HG02642 (cell line): ENCODE measurements around the gene JAZF1.
"Not testable (repeated sequence)": the region's sequence is repeated elsewhere in the genome, so short reads cannot be mapped to it uniquely, and the experiment has no call there.

Source experiments
- ATAC-seq: cut with Tn5 transposase; IDR thresholded peaks from one replicate; pipeline ENCODE4 v1.9.1; 2021; ENCODE audit warnings: mild to moderate bottlenecking; ENCODE audit not compliant: unreplicated experiment, poor library complexity

The JAZF1 gene

DNA sequence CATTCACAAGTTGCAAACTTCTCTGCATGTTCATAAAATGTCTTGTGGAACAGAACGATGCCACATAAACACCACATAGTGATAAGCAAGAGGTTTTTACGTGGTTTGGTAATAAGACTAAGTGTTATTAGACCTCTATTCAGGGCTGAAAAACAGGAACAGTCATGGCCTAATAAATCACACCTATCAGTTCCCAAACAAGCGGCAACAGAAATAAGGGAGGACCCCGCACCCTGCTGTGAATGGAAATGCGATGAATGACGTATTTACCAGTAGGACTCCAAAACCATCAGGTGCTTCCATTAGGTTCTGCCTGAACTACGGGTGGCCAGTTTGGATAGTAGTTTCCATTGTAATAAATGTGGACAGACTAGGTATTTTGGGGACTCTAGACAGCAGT lies 311.5 kb downstream of the JAZF1 start:
- no peak for ATAC-seq

DNA sequence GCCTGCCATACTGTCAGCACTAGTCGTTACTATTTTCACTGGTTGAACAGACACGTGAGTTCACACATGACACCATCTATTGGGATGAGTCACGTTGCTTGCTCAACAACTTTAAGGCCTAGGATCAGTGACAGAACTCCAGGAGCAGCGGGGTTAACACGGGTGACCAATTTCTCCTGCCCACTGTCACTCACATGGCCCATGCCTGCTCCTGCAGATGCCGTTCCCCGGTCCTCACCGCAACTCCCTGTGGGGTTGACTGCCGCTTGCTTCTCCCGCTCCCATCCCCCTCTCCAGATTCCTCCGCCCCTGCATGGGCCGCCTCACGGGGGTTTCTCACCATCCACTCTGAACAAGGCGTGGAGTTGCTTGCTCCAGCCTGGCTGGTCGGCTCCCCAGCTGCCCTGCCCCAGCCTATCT lies 312.5 kb downstream of the JAZF1 start:
- no peak for ATAC-seq

DNA sequence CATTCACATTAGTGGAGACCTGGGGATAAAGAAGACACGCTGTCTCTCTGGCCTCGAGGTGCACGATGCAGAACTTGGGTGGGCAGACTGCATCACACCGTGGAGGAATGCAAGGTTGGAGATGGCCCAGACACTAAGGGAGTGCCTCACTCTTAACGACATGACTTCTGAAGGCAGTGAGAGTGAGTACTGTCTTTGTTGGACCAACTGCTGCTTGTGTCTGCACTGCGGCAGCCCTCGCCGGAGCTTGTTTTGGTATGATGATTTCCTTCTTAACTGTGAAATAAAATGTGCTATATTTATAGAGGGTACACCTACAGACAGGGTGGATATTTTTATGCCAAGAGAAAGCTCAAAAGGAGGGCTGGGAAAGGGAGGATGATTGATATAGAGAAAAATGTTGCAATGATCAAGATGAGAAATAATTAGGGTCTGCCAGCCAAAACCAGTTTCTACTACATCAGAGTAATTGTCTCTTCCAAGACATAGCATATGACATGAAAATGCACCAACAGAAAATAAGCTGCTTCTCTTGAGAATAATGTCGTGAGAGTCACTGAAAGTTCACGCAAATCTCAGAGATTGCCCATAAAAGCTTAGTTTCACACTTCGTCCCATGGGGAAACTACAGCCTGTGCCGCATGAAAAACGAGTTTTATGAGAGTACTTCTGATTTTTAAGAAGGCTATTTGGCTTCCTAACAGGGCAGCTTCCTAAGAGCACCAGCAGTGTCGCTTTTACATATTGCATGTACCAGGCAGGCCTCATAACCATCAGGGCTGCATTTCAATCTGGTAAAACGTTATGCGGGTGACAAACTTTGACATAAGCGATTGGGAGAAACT lies 313.5 kb downstream of the JAZF1 start:
- no peak for ATAC-seq

DNA sequence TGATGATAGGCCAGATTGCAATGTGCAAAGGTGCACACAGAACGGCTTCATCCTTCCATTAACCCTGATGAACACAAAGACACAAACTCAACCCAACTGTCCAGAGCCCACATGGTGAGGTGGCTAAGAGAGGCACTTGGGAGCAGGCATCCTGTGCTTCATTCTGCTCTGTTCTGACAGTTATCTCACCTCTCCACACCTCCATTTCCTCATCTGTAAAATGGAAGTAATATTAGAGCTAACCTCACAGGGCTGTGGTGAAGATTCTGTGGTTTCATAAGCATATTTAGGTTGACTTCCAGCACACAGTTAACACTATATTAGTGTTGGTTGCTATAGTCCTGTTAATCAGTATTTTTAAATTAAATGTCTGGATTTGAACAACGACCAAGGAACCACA lies 314.3 kb downstream of the JAZF1 start:
- ATAC-seq, result no peak

DNA sequence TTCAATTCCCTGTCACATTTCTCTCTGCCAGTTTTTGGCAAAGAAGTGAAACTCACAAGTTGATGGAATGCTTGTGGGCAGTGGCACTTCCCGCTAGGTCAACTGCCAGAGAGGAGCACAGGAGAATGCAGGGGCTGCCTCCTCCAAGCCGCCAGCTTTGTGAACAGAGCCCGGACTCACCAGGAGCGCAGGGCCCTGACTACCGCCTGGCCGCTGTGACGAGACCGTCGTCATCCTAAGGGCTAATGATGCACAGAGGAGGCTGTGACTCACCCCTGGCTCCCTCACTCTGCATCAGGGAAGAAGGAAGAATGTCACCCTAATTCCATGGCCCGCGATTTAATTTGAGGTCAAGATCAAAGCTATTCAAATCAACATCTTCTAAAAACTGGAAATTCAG lies 316.7 kb downstream of the JAZF1 start:
- ATAC-seq, result no peak

DNA sequence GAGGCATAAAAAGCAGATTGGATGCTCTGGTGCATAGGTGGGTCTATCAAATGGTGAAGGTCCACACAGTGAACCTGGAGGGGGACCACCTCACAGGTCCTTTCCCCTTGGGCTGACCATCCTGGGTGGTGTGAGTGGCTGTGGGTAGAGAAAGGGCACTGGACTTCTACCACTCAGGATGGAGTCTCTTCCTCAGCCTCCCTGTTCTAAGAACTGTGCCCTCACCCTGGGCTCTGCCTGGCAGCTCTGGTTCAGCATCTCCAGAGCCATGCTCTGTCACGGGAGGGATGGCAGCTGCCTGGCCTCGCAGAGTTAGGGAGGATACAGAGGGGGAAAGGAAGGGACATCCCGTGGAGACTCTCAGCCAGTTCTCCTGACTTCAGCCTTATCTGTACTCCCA lies 318.8 kb downstream of the JAZF1 start:
- ATAC-seq, result no peak

DNA sequence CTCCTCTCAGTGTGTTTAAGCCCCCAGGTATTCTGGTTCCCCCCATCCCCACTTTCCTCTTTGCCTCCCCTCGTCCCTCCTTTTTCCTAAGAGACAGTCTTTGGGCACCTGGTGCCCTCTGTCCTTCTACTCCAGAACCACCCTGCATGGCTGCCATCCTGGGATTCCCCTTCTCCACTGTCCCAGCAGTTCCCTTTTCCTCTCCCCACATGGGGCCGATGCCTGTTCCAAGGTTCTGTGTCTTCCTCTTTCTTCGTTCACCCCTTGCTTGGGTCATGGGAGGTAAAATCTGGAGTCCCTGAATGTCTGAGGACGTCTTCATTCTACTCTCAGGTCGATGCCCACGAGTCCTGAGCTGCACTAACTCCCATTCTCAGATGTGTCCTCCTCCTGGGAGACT lies 319.8 kb downstream of the JAZF1 start:
- no peak for ATAC-seq

DNA sequence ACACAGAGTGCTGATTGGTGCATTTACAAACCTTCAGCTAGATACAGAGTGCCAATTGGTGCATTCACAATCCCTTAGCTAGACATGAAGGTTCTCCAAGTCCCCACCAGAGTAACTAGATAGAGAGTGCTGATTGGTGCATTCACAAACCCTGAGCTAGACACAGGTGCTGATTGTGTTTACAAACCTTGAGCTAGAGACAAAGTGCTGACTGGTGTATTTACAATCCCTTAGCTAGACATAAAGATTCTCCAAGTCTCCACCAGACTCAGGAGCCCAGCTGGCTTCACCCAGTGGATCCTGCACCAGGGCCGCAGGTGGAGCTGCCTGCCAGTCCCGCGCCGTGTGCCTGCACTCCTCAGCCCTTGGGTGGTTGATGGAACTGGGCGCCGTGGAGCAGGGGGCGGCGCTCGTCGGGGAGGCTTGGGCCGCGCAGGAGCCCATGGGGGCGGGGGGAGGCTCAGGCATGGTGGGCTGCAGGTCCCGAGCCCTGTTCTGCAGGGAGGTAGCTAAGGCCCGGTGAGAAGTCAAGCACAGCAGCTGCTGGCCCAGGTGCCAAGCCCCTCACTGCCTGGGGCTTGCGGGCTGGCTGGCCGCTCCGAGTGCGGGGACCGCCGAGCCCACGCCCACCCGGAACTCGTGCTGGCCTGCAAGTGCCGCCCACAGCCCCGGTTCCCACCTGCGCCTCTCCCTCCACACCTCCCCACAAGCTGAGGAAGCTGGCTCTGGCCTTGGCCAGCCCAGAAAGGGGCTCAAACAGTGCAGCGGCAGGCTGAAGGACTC lies 323.7 kb downstream of the JAZF1 start:
- not testable (repeated sequence) for ATAC-seq

DNA sequence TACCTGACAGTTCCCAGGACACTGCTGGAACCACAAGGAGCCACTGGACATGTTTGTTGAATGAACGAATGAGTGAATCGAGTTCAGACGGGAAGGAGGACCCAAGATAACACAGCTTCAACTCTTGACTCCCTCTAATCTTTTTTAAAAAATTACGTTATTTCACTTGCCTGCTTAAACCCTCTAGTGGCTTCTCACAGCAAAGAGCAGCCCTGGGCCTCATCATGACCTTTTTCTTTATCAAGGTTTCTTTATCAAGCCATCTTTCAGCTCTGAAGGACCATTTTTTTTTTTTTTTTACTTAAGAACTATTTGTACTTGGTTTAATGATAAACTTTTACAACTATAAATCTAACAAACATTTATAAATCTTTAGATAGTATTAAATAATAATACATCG lies 330.1 kb downstream of the JAZF1 start:
- ATAC-seq, result no peak

DNA sequence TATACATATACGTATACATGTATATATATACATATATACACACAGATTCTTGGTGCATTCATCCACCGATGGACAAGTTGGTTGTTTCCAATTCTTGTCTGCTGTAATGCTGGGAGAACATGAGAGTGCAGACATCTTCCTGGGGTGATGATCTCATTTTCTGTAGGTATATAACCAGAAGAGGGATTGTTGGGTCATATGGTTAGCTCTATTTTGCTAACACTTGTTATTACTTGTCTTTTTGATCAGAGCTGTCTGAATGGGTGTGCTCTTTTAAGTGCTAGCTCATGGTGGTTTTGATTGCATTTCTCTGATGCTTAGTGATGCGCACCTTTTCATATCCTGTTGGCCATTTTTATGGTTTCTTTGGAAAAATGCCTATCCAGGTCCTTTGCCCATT lies 334.2 kb downstream of the JAZF1 start:
- ATAC-seq, result no peak

DNA sequence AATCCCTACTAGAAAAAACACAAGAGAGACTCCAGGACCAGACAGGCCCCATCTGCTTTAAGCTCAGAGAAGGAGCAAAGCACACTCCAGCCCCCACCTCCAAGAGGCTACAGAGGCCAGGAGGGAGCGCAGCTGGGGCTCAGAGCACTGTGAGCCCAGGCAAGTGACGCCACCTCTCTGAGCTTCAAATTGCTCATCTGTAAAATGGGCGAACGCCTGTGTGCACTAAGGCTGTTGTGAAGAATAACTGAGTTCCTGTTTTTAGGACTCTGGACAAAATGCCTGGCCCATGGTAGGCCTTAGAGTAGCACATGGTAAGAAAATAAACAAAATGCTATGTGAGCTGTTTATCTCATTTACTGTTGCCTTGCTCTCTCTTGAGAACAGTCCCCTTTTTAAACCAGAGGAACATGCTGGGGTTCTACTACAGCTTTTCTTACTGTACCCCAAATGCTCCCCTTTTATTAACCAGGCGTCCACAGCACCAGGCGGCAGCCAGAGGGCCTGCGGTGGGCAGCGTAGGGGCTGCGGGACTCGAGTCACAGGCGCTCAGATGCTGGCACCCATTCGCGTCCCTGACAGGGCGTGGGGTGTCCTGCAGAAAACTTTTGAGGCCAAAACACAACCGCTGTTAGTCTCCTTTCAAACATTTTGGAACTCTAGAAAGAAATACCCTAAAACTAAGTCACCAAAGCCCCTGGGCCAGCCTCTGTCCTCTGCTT lies 336.9 kb downstream of the JAZF1 start:
- ATAC-seq, result no peak

DNA sequence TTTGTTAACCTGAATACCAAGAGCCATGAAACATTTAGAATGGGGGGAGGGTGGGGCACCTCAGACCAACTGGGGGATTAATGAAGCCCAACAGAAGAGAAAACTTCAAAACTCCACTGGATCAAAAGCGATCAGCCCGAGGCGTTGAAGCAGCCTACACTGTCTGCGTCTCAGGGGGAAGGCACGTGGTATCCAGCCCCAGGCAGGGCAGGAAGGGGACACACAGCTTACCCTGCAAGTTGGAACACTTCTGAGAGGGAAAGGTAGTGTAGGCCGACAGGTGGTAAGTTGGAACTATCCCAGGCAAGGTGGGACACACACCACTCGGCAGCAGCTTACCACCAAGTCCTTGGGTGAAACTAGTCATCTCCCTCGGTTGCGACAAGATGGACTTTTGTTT lies 337.7 kb downstream of the JAZF1 start:
- ATAC-seq, result no peak

DNA sequence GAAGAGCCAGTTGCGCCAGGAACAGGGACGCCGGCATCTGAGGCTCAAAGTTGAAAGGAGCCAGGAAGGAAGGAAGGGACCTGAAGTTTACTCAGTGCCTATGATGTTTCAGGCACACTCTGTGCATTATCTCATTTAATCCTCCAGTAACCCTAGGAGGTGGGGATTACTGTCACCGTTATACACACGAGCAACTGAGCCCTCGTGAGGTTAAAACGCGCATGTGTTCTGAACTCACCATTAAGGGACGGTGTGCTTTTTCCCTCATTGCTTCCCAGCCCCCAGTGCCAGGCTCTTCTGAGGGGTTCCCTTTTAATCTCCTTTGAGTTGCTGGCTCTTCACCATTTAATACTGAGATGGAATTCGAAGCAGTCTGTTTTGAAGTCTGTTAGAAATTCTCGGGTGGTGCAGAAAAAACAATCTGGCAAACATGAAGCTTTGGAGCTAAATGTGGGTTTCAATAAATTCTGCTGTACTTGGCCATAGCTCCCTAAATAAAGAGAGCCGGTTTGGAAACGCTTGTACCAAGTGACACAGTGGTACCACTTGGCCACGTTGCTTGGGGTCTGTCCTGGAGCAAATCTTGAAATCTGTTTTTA lies 338.4 kb downstream of the JAZF1 start:
- no peak for ATAC-seq

DNA sequence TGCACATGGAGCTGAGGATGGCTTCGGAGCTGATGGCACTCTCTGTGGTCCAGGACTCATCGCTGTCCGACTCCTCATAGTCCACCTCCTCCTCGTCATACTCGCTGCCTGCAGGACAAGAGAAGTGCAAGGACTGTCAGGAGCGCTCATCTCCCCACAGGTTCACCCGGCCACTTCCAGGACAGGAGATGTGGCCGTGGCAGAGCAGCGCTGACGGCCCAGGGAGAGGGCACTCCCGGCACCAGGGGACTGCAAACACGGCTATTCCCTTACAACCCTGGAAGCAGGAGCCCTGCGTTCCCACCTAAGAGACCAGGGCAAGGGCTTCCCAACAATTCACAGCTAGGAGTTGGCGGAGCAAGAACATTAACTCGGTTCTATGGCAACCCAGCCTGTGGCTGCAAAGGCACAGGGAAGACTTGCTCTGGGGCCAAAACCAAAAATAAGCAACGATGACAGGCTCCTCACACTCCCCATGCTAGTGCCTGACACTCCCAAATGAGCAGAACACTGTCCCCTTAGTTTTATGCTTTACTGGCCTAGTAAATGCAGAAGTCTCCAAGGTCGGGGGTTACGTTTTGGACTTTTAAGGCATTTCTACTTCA lies 339.7 kb downstream of the JAZF1 start:
- no peak for ATAC-seq

DNA sequence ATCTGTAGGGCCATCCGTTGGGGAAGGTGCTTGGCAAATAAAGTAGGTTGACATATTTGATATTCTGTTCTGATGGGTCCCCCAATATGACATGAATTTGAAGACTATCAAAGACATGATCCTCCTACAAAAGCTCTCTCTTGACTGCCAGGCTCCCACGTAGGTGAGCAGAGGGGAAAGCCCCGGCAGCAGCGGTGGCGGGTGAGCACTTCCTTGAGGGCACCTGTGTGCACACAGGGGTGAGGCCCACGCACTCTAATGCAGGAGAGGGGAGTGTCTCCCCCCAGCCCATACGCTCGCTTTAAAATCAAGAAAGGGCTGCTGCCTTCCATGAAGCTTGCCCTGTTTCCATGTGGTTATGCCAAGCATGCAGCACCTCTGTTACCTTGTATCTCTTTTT lies 340.3 kb downstream of the JAZF1 start:
- no peak for ATAC-seq

DNA sequence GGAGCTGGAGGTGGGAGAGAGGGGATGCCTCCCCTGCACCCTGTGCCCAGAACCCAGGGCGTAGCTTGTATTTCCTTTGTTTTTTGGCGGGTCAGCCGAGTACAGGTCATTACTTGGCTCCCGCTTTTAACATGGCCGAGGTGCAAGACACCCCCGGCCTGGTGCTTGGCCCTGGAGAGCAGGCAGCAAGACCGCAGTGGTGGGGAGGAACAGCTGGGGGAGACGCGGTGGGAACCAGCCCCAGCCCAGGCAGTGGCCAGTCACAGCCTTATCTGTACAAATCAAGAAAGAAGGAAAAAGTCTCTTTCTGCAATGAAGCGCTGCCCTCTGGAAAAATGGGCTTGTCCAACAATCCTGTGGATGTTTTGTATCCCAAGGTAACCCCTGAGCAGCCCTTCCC lies 341.5 kb downstream of the JAZF1 start:
- no peak for ATAC-seq

DNA sequence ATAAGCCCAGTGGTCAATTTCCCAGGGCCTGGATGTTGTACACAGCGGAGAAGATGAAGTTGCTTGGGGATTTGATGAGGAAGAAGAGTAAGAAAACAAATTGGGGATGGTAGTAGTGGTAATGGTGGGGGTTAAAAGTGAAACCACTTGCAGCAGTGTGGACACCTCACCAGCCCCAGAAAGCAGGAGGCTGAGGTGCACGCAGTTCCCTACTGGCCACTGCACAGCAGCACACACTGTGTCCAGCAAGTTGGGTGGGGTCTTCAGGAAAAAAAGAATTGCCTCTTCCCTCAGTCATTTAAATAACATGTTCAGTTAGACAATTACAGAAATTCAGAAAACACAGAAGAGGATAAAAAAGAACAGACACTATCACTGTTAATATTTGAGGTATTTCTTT lies 344.1 kb downstream of the JAZF1 start:
- no peak for ATAC-seq

DNA sequence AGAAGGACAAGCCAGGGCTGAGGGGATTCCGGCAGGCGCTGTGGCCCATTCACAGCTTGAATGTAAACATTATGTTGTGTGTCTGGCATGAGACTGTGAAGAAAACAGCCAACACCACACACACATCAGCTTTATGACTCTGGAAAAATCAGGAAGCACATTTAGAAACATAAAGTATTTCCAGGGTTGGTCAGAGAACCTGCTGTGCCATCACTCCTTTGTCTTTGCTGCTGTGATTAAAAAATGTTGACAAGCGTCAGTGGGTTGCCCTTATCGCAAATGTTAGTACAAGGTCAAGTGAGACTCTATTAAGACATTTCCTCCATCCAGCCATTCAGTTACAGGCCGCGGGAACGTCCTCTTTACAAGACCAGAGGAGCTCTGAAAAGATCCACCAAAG lies 345.2 kb downstream of the JAZF1 start:
- ATAC-seq, result no peak

DNA sequence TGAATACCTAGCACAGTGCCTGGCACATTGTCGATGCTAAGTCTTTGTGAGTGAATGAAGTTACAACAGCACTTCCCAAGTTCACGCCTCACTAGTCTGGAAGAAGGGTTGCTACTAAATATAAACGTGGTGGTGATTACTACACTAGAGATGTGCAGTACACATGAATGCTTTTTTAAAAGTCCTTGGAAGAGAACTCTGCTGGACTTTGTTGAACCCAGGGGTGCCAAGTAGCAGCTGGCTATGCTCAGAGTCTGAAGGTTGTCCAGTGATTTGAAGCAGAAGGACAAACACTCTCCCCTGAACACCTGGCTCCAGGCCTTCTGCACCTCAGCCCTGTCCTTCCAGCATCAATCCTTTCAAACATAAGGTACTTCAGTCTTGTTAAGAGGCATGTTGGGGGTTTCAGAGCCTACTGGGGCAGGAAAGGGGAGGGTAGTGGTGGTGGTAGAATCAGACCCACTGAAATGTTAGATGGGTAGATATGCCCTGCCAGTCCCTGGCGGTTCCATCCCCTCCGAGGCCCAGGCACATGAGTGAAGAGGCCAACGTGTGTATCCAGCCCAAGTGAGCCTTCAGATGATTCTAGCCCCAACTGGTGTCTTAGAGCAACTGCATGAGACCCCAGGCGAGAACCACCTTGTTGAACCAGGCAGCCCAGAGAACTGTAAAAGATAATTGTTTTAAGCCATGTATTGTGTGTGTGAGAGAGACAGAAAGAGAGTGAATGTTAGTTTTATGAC lies 346.2 kb downstream of the JAZF1 start:
- ATAC-seq, result no peak

DNA sequence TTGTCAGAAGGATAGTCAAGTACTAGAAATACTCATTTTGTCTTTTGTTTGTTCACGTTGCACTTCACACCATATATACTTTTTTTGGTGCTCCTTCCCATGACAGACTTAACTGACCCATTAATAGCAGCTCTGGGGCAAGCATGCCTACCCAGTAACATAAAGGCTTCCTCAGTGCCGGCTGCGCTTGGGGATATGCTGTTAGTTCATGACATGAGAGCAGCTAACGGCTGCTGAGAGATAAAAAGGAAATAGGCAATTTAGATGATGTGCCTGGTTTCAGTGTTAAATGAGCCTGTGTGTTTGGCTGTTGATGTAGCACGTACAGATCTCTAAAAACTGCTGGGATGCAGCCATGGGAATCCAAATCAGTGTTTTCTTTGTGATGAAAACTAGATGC lies 354.2 kb downstream of the JAZF1 start:
- no peak for ATAC-seq
